C1 segment of cervical spinal cord (tissue), 14 donors: Measurements from ENCODE around the gene ALG8.
"Not testable (repeated sequence)": the region's sequence is repeated elsewhere in the genome, so short reads cannot be mapped to it uniquely, and the experiment has no call there.

Source experiments
- DNase-seq, 14 donors: peaks; one replicate each; lab custom pipeline; 2025; lab: John Stamatoyannopoulos, UW

The ALG8 gene

DNA sequence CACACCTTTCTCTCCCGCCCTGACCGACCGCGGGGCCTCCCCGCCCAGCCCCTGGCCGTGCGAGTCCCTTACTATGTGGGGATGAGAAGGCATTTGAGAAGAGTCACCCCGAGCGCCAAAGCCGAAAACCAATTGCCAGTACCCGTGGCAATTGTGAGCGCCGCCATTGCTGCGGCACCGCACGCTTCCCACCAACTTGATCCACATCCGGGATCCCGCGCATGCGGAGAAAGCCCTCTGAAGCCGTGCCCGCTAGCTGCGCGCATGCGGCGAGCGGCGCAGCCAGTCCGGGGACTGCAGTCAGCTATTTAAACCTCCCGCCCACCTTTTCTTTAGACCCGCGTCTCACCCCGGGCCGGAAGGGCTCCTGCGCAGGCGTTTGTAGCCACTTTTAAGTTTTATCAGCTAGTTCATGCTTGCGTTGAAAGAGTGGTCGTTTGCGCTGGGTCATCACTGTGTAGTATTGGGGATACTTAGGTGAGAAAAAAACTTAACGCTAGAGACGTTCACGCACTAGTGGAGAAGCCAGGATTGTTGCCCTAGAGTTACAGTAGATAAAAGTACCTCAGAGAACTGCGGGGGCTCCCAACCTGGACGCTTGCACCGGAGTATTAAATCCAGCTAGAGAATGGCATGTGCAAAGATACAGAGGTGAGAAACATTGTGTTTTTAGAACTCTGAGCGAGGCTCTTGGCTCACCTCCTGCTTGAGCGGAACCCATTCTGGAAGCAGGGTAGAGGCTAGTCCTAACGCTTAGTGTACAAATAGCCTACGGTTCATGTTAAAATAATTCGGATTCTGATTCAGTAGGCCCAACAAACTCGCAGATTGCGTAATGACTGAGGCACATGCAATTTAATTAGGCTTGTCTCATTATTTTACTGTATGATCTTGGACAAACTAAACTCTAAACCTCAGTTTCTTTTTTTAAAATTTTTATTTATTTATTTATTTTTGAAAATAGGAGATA is at the start of gene ALG8:
TSS of gene ALG8 (minus strand) at position 205 of the 970 bp plus-strand sequence. CDS start at position 167, 38 bp downstream.
- peak; percentile 53 to 96 (median 90) for DNase-seq

- peak; percentile 81 to 97 (median 93) for DNase-seq
Measured at GRCh38 chr11:78188286-78189173, 49.1 kb upstream of the ALG8 start, which contains the start of the genes KCTD21 and USP35. TSS of gene KCTD21 (minus strand) at chr11:78188626. CDS start at chr11:78174554, 14,072 bp downstream. TSS of gene USP35 (plus strand) at chr11:78188919. CDS start at chr11:78196246, 7,327 bp downstream.

- peak in 1 of 14 donors; percentile 68 for DNase-seq
Measured at GRCh38 chr11:78187366-78188285, 48.2 kb upstream of the ALG8 start.

DNA sequence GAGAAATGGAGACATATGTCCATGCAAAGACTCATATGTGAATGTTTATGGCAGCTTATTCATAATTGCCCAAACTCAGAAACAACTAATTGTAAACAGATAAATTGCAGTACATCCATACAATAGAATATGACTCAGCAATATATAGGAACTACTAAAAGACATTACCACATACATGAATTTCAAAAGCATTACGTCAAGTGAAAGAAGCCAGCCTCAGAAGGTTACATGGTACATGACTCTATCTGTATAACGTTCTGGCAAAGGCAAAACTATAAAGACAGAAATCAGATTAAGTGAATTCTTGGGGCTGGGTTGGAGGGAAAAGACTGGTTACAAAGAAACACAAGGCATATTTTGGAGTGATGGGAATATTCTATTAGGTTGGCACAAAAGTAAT is 41.8 kb upstream of the ALG8 start:
- no peak for DNase-seq

DNA sequence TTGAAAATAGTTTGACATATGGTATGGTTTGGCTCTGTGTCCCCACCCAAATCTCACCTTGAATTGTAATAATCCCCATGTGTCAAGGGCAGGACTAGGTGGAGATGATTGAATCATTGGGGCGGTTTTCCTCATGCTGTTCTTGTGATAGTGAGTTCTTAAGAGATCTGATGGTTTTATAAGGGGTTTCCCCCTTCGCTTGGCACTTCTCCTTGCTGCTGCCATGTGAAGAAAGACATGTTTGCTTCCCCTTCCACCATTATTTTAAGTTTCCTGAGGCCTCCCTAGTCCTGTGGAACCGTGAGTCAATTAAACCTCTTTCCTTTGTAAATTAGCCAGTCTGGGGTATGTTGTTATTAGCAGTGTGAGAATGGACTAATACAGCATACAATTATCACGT is 41.3 kb upstream of the ALG8 start:
- DNase-seq: no peak

DNA sequence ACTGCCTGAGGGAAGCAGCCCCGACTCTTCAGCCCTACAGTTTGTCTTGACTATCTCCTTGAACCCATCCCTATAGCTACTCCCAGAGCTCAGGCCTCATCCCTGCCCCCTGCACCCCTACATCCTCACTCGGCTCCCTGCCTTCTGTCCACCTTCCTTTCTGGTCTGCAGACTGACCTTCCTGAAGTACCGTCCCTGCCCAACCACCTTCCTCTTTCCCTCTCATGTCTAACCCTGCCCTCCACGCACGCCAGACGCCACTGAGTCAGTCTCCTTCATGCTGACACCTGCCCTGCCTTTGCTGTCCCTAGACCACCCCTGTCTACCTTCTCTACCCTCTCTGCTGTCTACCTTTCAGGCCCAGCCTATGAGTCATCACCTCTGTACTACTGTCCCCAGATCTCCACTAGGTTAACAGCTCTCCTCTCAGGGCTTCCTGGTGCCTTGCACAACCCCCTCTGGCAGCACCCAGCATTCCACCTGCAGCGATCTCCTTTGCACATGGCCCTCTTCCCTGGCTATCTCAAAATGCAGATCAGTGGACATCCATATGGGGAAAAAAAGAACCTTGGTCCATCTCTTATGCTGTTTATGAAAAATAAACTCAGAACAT is 40.1 kb upstream of the ALG8 start:
- DNase-seq: no peak

GRCh38 chr11:78177216-78177615 is 37.8 kb upstream of the ALG8 start:
- no peak for DNase-seq

- DNase-seq: no peak
Measured at GRCh38 chr11:78176605-78177141, 37.2 kb upstream of the ALG8 start.

DNA sequence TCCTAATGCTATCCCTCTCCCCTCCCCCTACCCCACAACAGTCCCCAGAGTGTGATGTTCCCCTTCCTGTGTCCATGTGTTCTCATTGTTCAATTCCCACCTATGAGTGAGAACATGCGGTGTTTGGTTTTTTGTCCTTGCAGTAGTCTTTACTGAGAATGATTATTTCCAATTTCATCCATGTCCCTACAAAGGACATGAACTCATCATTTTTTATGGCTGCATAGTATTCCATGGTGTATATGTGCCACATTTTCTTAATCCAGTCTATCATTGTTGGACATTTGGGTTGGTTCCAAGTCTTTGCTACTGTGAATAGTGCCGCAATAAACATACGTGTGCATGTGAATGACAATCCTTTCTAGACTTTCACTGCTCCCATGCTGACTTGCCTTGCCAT is 36.4 kb upstream of the ALG8 start:
- DNase-seq: not testable (repeated sequence)

GRCh38 chr11:78171951-78172350 is 32.5 kb upstream of the ALG8 start:
- no peak for DNase-seq

DNA sequence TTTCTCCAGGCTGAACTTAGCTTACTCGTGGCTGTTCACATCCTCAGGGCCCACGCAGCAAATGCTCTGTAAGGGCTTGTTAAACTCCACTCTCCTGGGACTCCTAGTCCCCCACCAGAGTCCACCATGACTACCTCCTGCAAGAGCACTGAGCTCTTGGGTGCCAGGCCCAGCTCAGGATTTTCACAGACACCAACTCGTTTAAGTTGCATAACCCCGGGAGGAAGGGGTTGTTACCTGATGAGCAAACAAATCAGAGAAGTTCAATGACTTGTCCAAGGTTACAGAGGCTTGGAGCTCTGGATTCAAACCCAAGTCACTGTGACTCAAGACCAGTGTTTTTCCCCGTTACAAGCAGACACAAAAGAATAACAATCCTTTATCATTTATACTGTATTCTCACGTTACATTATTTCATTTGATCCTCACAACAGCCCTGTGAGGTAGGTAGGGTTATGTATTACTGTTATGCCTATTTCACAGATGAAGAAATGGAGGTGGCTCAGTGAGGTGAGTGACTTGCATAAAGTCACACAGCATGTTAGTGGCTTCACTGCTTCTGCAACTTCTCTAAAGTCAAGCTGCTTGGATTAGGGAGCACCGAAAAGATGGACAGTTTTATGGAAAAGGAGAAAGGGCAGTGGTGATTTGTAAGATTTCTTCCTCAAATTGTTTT is 31.6 kb upstream of the ALG8 start:
- no peak for DNase-seq

GRCh38 chr11:78170413-78170812 is 31.0 kb upstream of the ALG8 start:
- no peak for DNase-seq

- no peak for DNase-seq
Measured at GRCh38 chr11:78168539-78169477, 29.4 kb upstream of the ALG8 start.

DNA sequence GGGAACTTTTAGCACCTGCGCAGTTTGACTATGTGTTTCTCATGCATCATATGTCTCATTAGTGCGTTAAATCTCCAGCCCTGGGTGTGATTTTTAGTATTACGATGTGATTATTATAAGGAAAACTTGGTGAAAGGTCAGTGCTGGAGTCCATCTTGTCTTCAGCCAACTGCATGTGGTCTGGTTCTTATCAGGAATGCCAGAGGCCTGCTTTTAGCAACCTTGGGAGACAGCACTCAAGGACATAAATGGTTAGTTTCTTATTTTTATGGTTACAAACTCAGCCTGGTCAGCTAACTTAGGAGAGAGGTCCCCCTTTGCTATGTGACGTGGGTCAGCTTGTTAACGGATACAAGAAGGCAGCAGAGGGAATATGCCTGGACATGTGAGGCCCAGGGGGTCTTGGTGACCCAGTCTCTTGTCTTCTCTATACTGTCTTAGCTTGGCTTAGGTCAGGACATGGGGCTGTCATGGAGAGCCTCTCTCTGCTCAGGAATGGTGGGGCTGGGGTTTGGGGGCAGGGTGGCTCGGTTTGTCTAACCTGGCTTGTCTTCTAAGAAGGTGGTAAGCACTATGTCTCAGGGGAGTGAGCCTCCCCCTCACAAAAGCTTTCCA is 27.5 kb upstream of the ALG8 start:
- no peak for DNase-seq

GRCh38 chr11:78164471-78164870 is 25.0 kb upstream of the ALG8 start:
- DNase-seq: no peak

GRCh38 chr11:78163828-78164227 is 24.4 kb upstream of the ALG8 start:
- no peak for DNase-seq

GRCh38 chr11:78161962-78162371 is 22.5 kb upstream of the ALG8 start:
- DNase-seq: no peak

DNA sequence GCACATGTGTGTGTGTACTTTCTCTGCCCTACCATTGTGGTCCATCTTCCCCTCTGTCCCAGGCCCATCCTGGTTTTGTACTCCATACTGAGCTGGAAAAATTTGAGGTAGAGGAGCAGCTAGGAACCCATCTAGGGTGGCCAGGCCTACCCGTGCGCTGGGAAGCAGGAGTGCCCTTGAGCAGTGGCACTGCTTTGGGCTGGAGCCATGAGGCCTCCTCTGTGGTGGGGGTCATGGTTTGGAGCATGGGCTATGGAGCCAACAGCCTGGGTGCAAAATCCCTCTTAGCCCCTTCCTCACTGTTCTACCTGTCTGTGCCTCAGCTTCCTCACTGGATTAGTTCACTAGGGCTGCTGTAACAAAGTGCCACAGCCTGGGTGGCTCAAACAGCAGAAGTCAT is 21.9 kb upstream of the ALG8 start:
- no peak for DNase-seq
